Ammon's horn (tissue), 1 donor: ENCODE measurements around the gene MRPL33.
"Not testable (repeated sequence)": the region's sequence is repeated elsewhere in the genome, so short reads cannot be mapped to it uniquely, and the experiment has no call there.

Experiments used
- DNase-seq: peaks from one replicate; pipeline ENCODE4 v3.0.0-alpha.2; 2016; ENCODE audit warnings: low spot score

MRPL33 gene

GRCh38 chr2:27741673-27742072 is 29.8 kb upstream of the MRPL33 start:
- no peak for DNase-seq

- DNase-seq, result no peak
Measured at GRCh38 chr2:27742571-27742970, 28.9 kb upstream of the MRPL33 start.

GRCh38 chr2:27745494-27745893 is 26.0 kb upstream of the MRPL33 start:
- DNase-seq, result not testable (repeated sequence)

GRCh38 chr2:27746325-27746724 is 25.2 kb upstream of the MRPL33 start:
- DNase-seq, result no peak

GRCh38 chr2:27747827-27748352 is 23.6 kb upstream of the MRPL33 start:
- DNase-seq, result no peak

- DNase-seq, result not testable (repeated sequence)
Measured at GRCh38 chr2:27748803-27749554, 22.5 kb upstream of the MRPL33 start.

- DNase-seq, result no peak
Measured at GRCh38 chr2:27751377-27751776, 20.1 kb upstream of the MRPL33 start.

- DNase-seq, result no peak
Measured at GRCh38 chr2:27752551-27753237, 18.8 kb upstream of the MRPL33 start.

- peak; percentile 64 for DNase-seq
Measured at GRCh38 chr2:27754138-27754588, 17.4 kb upstream of the MRPL33 start.

GRCh38 chr2:27754831-27755230 is 16.7 kb upstream of the MRPL33 start:
- DNase-seq, result no peak

- no peak for DNase-seq
Measured at GRCh38 chr2:27756091-27756490, 15.4 kb upstream of the MRPL33 start.

GRCh38 chr2:27756544-27757498 is 14.7 kb upstream of the MRPL33 start:
- DNase-seq, result no peak

GRCh38 chr2:27762951-27763906 is 8.3 kb upstream of the MRPL33 start:
- no peak for DNase-seq

- no peak for DNase-seq
Measured at GRCh38 chr2:27763907-27764267, 7.6 kb upstream of the MRPL33 start.

- not testable (repeated sequence) for DNase-seq
Measured at GRCh38 chr2:27764526-27764925, 7.0 kb upstream of the MRPL33 start.

- no peak for DNase-seq
Measured at GRCh38 chr2:27765621-27766286, 5.8 kb upstream of the MRPL33 start.

- no peak for DNase-seq
Measured at GRCh38 chr2:27766287-27766661, 5.2 kb upstream of the MRPL33 start.

- no peak for DNase-seq
Measured at GRCh38 chr2:27771202-27771547, 344 bp upstream of the MRPL33 start.

GRCh38 chr2:27772804-27773203 is 1.3 kb downstream of the MRPL33 start:
- DNase-seq, result no peak

GRCh38 chr2:27773959-27774358 is 2.4 kb downstream of the MRPL33 start:
- no peak for DNase-seq

GRCh38 chr2:27776097-27776496 is 4.6 kb downstream of the MRPL33 start:
- no peak for DNase-seq
